NCI-H128 (cell line): ENCODE data around the gene MYO3A.
"Not testable (repeated sequence)": the region's sequence is repeated elsewhere in the genome, so short reads cannot be mapped to it uniquely, and the experiment has no call there.

ENCODE experiments used
- DNase-seq: peaks from one replicate; lab custom pipeline; 2025; ENCODE audit not compliant: unreplicated experiment; lab: John Stamatoyannopoulos, UW

Gene MYO3A

DNA sequence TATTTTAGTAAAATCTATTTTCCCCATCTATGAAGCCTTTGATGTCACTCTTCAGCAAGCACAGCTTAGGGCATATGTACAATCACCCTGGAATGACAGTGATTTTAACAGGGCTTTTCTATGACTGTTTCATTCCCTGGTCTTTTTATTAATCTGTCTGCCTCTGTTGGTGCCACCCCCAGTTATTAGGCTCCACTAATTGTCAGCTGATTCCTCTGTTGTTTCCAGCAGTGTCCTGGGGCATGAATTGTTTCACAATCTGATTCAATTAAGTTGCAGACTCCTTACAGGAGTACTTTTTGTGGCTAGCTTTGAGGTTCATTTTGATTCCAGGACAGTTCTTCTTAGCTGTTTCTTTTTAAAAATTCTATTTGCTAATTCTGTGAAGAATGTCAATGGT lies 38.6 kb downstream of the MYO3A start:
- DNase-seq = no peak

GRCh38 chr10:25974897-25975459 lies 40.9 kb downstream of the MYO3A start:
- no peak for DNase-seq

- DNase-seq = no peak
Measured at GRCh38 chr10:25978771-25979170, 44.7 kb downstream of the MYO3A start.

GRCh38 chr10:25982107-25982506 lies 48.1 kb downstream of the MYO3A start:
- no peak for DNase-seq

DNA sequence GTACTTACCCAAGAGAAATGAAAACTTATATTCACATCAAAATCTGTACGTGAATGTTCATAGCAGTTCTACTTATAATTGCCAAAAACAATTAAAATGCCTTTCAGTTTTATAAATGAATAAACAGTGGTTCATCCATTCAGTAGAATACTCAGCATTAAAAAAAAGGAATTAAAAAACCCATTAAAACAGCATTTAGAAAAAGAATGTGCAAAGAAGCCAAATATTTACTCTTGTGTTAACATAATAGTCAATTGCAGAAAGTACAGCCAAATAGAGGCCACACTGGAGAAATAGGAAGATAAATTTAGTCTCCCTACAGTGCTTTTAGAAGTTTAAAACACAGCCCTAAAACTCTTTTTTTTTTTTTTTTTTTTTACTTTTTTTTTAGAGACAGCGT lies 54.6 kb downstream of the MYO3A start:
- DNase-seq = no peak

DNA sequence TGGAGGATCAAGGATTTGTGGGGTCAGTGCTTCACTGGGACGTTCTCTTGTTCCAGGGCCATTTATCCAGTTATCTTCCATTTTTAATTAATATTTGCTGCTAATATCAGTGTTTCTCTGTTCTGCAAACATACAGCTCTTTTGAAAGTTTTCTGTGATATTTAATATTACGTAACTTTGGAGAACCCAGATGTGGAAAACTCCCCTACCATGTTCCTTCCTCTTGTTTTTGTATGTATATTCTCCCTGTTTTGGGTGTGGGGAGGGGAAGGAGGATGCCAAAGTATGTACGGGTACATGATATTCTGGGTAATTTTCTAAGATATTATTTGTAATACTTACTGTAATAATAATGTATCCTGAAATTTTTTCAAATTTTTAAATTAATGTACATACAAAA lies 55.9 kb downstream of the MYO3A start:
- DNase-seq = no peak

GRCh38 chr10:25999295-25999981 lies 65.4 kb downstream of the MYO3A start:
- no peak for DNase-seq

DNA sequence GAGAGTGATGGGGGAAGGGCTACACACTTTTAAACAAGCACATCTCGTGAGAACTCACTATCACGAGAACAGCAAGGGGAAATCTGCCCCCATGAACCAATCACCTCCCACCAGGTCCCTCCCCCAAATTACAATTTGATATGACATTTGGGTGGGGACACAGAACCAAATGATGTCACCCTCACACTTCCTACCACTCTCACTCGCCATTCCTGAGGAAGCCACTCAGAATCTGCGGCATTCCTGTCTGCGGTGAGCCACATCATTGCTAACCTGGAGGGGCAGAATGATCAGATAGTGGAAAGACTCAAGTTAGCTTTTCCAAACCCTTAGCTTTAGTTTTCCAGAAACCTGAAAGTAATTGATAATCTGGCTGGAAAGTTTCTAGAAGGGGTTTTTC lies 66.9 kb downstream of the MYO3A start:
- no peak for DNase-seq

DNA sequence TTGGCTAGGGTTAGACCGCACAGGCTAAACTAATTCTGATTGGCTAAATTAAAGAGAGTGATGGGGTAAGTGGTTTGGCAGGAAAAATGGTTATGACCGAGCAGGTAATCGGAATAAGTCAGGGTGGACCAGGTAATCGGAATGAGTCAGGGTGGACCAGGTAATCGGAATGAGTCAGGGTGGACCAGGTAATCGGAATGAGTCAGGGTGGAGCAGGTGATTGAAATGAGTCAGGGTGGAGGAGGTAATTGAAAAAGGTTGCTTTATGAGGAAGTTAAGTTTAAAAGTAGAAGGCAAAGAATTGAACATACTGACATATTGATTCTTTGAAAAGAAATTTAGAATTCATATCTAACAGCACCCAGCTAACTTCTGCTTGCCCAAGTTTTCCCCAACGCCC lies 68.4 kb downstream of the MYO3A start:
- not testable (repeated sequence) for DNase-seq

GRCh38 chr10:26015092-26015491 lies 81.1 kb downstream of the MYO3A start:
- DNase-seq = no peak

GRCh38 chr10:26022831-26023230 lies 88.8 kb downstream of the MYO3A start:
- DNase-seq = no peak

DNA sequence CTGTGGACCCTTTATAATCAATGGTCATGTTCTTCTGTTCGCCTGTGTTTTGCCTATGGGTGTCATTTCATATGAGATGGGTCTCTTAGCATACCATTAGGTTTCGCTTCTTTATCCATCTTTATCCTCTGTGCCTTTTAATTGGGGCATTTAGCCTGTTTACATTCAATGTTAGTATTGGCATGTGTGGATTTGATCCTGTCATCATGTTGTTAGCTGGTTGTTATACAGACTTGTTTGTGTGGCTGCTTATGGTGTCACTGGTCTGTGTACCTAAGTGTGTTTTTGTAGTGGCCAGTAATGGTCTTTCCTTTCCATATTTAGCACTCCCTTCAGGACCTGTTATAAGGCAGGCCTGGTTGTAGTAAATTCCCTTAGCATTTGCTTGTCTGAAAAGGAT lies 90.3 kb downstream of the MYO3A start:
- no peak for DNase-seq

DNA sequence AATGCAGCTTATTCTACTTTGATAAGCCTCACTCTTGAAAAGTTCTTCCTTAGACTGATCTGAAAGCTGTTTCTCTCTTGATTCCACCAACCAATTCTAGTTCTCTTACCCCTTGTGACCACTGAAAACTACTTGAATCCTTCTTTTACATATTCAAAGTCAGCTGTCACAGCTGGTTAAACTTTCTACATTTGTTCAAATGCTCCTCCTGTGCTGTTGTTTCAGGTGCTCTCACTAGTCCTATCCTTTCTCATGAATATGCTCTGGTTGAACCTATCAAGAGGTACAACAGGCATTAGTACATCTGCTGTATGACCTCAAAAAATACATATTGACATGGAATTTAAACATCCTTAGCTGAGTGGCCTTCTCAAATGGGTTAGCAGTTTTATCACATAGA lies 91.5 kb downstream of the MYO3A start:
- no peak for DNase-seq

- no peak for DNase-seq
Measured at GRCh38 chr10:26029858-26030257, 95.8 kb downstream of the MYO3A start.

DNA sequence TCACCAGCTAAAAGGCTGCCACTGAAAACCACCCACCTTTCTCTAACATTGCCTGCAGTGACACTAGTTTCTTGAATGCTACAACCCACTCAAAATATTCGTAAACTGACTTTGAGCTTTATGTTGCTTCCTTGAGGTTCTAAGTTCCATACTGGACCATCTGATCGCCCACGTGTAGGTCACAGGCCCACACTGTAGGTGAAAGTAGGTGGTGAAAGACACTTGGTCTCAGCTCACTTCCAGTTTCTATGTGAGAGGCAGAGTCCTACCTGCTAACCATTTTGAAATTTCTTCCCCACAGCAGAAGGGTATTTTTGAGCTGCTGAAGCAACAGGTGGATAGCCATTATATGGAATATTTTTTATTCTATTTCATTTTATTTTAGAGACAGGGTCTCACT lies 97.3 kb downstream of the MYO3A start:
- no peak for DNase-seq

DNA sequence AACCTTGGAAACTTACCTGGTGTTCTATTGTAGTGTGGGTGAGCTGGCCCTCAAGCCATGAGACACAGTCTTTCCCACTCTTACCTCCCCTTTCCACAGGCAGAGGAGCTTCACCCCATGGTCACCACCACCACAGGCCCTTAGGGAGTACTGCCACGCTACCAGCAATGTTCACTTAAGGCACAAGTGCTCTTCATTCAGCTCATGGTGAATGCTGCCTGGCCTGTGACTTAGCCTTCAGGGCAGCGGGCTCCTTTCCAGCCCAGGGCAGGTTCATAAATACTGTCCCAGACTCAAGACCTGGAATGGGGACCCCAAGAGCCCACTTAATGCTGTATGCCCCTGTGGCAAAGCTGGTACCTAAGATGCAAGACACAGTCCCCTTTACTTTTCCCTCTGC lies 109.4 kb downstream of the MYO3A start:
- no peak for DNase-seq

DNA sequence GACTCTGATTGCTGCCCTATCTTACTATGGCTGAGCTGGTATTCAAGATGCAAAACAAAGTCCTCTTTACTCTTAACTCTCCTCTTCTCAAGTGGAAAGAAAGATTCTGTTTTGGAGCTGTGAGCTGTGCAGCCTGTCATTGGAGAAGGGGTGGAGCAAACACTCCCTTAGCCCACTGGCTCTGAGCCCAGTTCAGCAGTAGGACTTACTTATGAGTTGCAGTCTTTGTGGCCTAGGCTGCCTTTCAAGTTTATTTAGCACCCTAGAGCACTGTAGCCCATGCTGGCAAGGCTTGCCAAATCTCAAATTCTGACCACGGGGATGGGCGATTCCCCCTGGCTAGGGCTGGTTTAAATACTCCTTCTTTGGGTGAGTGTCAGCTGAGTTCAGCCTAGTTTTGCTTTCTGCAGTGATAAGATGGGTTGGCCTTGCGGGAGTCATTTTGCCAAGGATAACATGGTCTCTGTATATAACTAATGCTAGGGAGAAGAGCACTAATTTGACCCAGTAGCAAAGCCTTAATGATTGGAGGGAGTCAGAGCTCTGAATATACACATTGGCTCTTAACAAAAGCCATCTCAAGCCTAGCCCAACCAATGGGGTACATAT lies 110.2 kb downstream of the MYO3A start:
- no peak for DNase-seq

GRCh38 chr10:26046073-26046700 lies 112.2 kb downstream of the MYO3A start:
- no peak for DNase-seq

GRCh38 chr10:26048756-26049155 lies 114.7 kb downstream of the MYO3A start:
- DNase-seq = no peak

GRCh38 chr10:26052326-26052725 lies 118.3 kb downstream of the MYO3A start:
- DNase-seq = no peak

- DNase-seq = no peak
Measured at GRCh38 chr10:26057466-26057865, 123.4 kb downstream of the MYO3A start.

- no peak for DNase-seq
Measured at GRCh38 chr10:26064106-26064505, 130.1 kb downstream of the MYO3A start.
